ENCODE data around the gene SLC4A2.

Gene SLC4A2

GRCh38 chr7:151083824-151084160 is 24.4 kb downstream of the SLC4A2 start:
- TF ChIP-seq CTCF (IDR thresholded peaks at IDR 0.05; ENCODE audit: low read depth, low read length), result no peak
- no peaks in the 10 kb centered on the region for H3K9me3 ChIP-seq (ENCODE audit: severe bottlenecking)
- peak overlapping the region; percentile 49 for H3K4me3 ChIP-seq (ENCODE audit: low read depth, low read length)
- no peaks in the 10 kb centered on the region for H3K27me3 ChIP-seq (ENCODE audit: insufficient read depth, low read depth, severe bottlenecking)
- DNase-seq, result no peak
- no peak overlapping the region for H3K27ac ChIP-seq
- peaks cover 38% of the 10 kb centered on the region for H3K36me3 ChIP-seq

GRCh38 chr7:151085329-151085690 is 25.9 kb downstream of the SLC4A2 start:
- no peaks in the 10 kb centered on the region for H3K27me3 ChIP-seq (ENCODE audit: insufficient read depth, low read depth, severe bottlenecking)
- H3K36me3 ChIP-seq, result peaks cover 27% of the 10 kb centered on the region
- no peaks in the 10 kb centered on the region for H3K9me3 ChIP-seq (ENCODE audit: severe bottlenecking)
- no peak for TF ChIP-seq CTCF (IDR thresholded peaks at IDR 0.05; ENCODE audit: low read depth, low read length)
- peak overlapping the region; percentile 87 for H3K27ac ChIP-seq
- no peak overlapping the region for H3K4me3 ChIP-seq (ENCODE audit: low read depth, low read length)
- no peak for DNase-seq

GRCh38 chr7:151085691-151086620 is 26.6 kb downstream of the SLC4A2 start, which contains the start of gene AGAP3:
AGAP3 (plus strand) TSS chr7:151086475; CDS start chr7:151086742, 267 bp downstream.
- DNase-seq, result peak; percentile 94
- Histone ChIP-seq H3K9me3 (ENCODE audit: severe bottlenecking) (no peaks in the 10 kb centered on the region), H3K4me3 (ENCODE audit: low read depth, low read length) (peak within 1 kb of the TSS; percentile 87), H3K36me3 (peaks cover 28% of the 10 kb centered on the region), H3K27ac (peak within 1 kb of the TSS; percentile 96), H3K27me3 (ENCODE audit: insufficient read depth, low read depth, severe bottlenecking) (no peaks in the 10 kb centered on the region)
- no peak for TF ChIP-seq CTCF (IDR thresholded peaks at IDR 0.05; ENCODE audit: low read depth, low read length)

- Histone ChIP-seq H3K36me3 (peaks cover 32% of the 10 kb centered on the region), H3K4me3 (ENCODE audit: low read depth, low read length) (peak overlapping the region; percentile 87), H3K27me3 (ENCODE audit: insufficient read depth, low read depth, severe bottlenecking) (no peaks in the 10 kb centered on the region), H3K9me3 (ENCODE audit: severe bottlenecking) (no peaks in the 10 kb centered on the region), H3K27ac (peak overlapping the region; percentile 96)
- TF ChIP-seq CTCF (IDR thresholded peaks at IDR 0.05; ENCODE audit: low read depth, low read length), result no peak
- no peak for DNase-seq
Observed at GRCh38 chr7:151086802-151087244, 27.4 kb downstream of the SLC4A2 start.

- peak; percentile 44 for TF ChIP-seq CTCF (IDR thresholded peaks at IDR 0.05; ENCODE audit: low read depth, low read length)
- H3K9me3 ChIP-seq (ENCODE audit: severe bottlenecking), result no peaks in the 10 kb centered on the region
- H3K27me3 ChIP-seq (ENCODE audit: insufficient read depth, low read depth, severe bottlenecking), result no peaks in the 10 kb centered on the region
- H3K36me3 ChIP-seq, result peaks cover 36% of the 10 kb centered on the region
- H3K27ac ChIP-seq, result peak overlapping the region; percentile 96
- peak overlapping the region; percentile 87 for H3K4me3 ChIP-seq (ENCODE audit: low read depth, low read length)
- DNase-seq, result peak; percentile 74
Observed at GRCh38 chr7:151087245-151088018, 28.0 kb downstream of the SLC4A2 start.
